Activated CD4-positive, alpha-beta T cell treated with anti-CD3 and anti-CD28 coated beads, Interleukin-2, amount 10 ng/mL, durations not matched to agents 24 days and 14 days (primary cell): ENCODE results near the gene CMTM7. TPM values are rescaled to one million over a fixed set of nuclear protein-coding genes. Genes with fewer than 3 reads are reported as not detected.
"Not testable (repeated sequence)": the region's sequence is repeated elsewhere in the genome, so short reads cannot be mapped to it uniquely, and the experiment has no call there.

Source experiments
- DNase-seq: peaks from one replicate; pipeline ENCODE4 v3.0.0; 2022
- H3K27ac Mint-ChIP-seq: one replicate; pipeline ENCODE4 v1.8.0; 2022; ENCODE audit warnings: mild to moderate bottlenecking, mixed read lengths
- H3K27me3 Mint-ChIP-seq: one replicate; pipeline ENCODE4 v1.8.0; 2022; ENCODE audit warnings: mixed read lengths
- H3K36me3 Mint-ChIP-seq: one replicate; pipeline ENCODE4 v1.8.0; 2022; ENCODE audit warnings: low read depth, mild to moderate bottlenecking, mixed read lengths
- H3K4me1 Mint-ChIP-seq: one replicate; pipeline ENCODE4 v1.8.0; 2021; ENCODE audit warnings: mixed read lengths
- H3K4me3 Mint-ChIP-seq: one replicate; pipeline ENCODE4 v1.8.0; 2022; ENCODE audit warnings: mild to moderate bottlenecking, moderate library complexity, mixed read lengths
- H3K9me3 Mint-ChIP-seq: one replicate; pipeline ENCODE4 v1.8.0; 2021; ENCODE audit warnings: mixed read lengths
- intact Hi-C: fragments of 100-400 bp; cut with micrococcal nuclease; formaldehyde crosslinking; loops from one replicate; pipeline ENCODE4 v1.15.1; 2023
- total RNA-seq: library from RNA; stranded (reverse); gene quantifications from 2 replicates; pipeline ENCODE4 v1.2.3, GENCODE V29; 2022

The CMTM7 gene
- total RNA-seq, 1 donor from 2014 or later, result 45.0 TPM

DNA sequence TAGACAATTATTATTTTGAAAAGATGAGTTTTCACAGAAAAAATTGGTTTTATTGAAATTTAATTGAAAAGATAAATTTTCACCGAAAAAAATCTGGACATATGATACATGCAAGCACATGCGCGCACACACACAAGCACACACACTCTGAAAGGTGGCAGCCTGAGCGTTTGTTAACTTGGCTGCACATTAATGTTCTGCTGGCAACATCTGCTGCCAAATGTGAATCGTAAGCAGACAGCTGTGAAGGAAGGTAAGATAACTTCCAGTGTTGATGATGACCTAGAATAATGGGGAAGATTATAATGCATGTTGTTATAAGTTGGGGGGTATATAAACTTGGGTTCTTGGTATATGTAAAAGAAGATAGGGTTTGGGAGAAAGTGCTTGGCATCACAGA is 18.4 kb upstream of the CMTM7 start:
- Mint-ChIP-seq H3K4me1 (peaks cover 24% of the 10 kb centered on the region), H3K27me3 (peaks cover 2% of the 10 kb centered on the region), H3K36me3 (no peaks in the 10 kb centered on the region), H3K4me3 (no peak overlapping the region), H3K9me3 (no peaks in the 10 kb centered on the region), H3K27ac (no peak overlapping the region)
- intact Hi-C loops, result no loop called here
- no peak for DNase-seq

DNA sequence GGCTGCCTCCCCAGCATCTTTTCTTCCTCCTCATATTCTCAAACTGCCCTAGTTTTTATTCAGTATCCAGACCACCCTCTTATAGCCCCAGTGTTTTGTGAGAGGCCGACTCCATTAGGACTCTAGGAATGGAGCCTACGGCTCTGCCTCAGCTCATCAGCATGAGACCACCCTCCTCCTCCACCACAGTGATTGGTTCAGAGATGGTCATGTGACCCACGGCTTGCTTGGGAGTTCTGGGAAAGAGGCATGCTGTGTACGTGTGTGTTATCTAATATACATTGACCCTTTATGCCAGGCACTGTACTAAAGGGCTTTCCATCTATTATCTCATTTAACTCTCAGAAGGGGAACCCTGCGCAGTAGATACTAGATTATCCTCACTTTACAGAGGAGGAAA is 17.8 kb upstream of the CMTM7 start:
- intact Hi-C loops, result no loop called here
- Mint-ChIP-seq H3K36me3 (no peaks in the 10 kb centered on the region), H3K9me3 (no peaks in the 10 kb centered on the region), H3K27me3 (peaks cover 2% of the 10 kb centered on the region), H3K27ac (no peak overlapping the region), H3K4me3 (no peak overlapping the region), H3K4me1 (peaks cover 24% of the 10 kb centered on the region)
- DNase-seq, result no peak

DNA sequence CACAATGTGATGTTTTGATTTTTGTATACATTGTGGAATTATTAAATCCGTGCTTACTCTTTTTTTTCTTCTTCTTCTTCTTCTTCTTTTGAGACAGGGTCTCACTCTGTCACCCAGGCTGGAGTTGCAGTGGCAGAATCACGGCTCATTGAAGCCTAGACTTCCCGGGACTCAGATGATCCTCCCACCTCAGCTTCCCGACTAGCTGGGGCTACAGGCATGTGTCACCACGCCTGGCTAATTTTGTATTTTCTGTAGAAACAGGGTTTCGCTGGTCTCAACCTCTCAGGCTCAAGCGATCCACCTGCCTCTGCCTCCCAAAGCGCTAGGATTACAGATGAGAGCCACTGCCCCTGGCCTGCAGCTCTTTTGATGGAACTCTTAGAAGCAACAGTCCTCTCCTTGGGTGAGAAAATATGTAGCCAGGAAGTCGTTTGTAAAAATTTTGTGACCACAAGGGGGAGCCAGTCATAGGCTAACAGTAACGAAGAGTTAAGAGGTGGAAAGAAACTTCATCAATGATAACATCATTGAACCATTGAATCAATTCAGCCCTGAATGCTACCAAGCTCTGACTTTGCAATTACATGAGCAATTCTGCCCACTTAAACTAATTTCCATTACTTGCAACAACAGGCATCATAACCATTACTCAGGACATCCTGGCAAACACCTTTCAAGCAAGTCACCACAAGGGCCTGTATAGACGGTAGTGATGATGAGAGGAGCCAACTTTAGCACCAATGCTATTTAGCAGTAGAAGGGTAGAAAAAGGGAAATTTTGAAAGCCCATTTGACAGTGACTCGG is 16.7 kb upstream of the CMTM7 start:
- Mint-ChIP-seq H3K9me3 (no peaks in the 10 kb centered on the region), H3K4me3 (no peak overlapping the region), H3K4me1 (peaks cover 24% of the 10 kb centered on the region), H3K27me3 (peaks cover 8% of the 10 kb centered on the region), H3K36me3 (no peaks in the 10 kb centered on the region), H3K27ac (peak overlapping the region; percentile 60)
- intact Hi-C loops, result loop anchor here (1.0 kb wide), 2 partner anchors 24 to 93 kb away; no protein-coding TSS in a partner anchor
- peak; percentile 93 for DNase-seq

DNA sequence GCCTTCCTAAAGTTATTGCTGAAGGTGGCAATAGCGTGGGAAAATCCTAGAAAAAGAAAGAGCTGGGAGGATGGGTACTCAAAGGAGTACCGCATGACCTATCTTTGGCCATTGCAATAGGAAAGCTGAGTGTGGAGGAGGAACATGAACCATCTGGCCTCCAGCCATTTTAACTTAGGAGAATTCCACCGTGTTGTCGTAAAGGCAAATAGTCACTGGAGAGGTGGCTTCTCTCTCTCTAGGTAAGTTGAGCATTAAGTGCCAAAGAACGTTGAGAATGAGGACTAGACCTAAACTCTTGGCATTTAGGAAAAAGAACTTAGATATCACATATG is 16.1 kb upstream of the CMTM7 start:
- H3K4me3 Mint-ChIP-seq, result no peak overlapping the region
- no peak for DNase-seq
- H3K27me3 Mint-ChIP-seq, result peaks cover 9% of the 10 kb centered on the region
- no peaks in the 10 kb centered on the region for H3K36me3 Mint-ChIP-seq
- peaks cover 22% of the 10 kb centered on the region for H3K4me1 Mint-ChIP-seq
- no peak overlapping the region for H3K27ac Mint-ChIP-seq
- intact Hi-C loops, result loop anchor here (1.0 kb wide), 2 partner anchors 24 to 93 kb away; no protein-coding TSS in a partner anchor
- no peaks in the 10 kb centered on the region for H3K9me3 Mint-ChIP-seq

DNA sequence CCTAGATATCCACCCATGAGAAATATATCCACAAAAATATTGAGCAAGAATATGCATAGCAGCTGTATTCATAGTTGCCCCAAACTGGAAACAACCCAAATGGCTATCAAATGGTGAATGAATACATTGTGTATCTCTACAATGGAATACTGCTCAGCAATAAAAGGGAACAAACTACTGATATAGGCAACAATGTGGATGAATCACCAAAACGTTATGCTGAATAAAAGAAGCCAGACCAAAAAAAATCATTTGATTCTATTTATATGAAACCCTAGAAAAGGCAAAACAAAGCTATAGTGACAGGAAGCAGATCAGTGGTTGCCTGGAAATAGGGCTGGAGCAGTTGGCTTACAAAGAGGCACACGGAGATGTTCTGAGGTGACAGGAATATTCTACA is 15.5 kb upstream of the CMTM7 start:
- Mint-ChIP-seq H3K36me3 (no peaks in the 10 kb centered on the region), H3K27me3 (peaks cover 11% of the 10 kb centered on the region), H3K4me3 (no peak overlapping the region), H3K4me1 (peaks cover 19% of the 10 kb centered on the region), H3K27ac (no peak overlapping the region), H3K9me3 (no peaks in the 10 kb centered on the region)
- DNase-seq, result no peak
- intact Hi-C loops, result no loop called here

DNA sequence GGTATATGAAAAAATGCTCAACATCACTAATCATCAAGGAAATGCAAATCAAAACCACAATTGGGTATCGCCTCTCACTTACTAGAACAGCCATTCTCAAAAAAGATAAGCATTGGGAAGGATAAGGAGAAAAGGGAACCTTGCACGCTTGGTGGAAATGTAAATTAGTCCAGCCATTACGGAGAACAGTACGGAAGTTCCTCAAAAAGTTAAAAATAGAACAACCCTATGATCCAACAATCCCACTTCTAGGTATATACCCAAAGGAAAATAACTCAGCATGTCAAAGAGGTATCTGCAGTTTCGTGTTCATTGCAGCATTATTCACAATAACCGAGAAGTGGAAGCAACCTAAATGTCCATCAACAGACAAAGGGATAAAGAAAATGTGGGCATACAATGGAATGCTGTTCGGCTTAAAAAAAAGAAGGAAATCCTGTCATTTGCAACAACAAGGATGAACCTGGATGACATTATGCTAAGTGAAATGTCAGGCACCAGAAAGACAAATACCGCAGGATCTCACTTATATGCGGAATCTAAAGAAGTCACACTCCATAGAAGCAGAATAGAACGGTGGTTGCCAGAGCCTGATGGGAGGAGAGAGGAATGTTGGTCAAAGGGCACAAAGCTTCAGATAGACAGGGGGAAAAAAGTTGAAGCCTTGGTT is 11.7 kb upstream of the CMTM7 start:
- Mint-ChIP-seq H3K27me3 (peaks cover 11% of the 10 kb centered on the region), H3K4me3 (no peak overlapping the region), H3K9me3 (no peaks in the 10 kb centered on the region), H3K4me1 (peaks cover 10% of the 10 kb centered on the region), H3K27ac (no peak overlapping the region), H3K36me3 (no peaks in the 10 kb centered on the region)
- intact Hi-C loops, result no loop called here
- DNase-seq, result no peak

DNA sequence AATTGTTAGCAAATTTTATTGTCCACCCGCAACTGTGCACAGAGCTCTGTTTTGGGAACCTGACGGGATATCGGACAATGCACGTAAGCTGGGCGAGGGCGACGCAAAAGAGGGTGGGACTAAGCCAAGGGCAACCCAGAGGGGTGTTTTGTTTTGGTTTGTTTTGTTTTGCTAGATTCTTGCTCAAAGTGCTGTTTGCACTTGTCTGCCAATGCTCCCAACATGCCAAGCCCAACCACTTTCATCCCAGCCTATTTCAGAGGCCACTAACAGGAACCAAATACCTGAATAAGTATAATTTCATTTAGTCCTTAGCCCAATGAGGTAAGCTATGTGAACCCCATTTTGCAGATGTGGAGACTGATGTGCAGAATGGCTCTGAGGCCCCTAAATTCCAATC is 9.7 kb upstream of the CMTM7 start:
- H3K4me3 Mint-ChIP-seq, result no peak overlapping the region
- H3K27me3 Mint-ChIP-seq, result peaks cover 11% of the 10 kb centered on the region
- no peaks in the 10 kb centered on the region for H3K36me3 Mint-ChIP-seq
- no peaks in the 10 kb centered on the region for H3K9me3 Mint-ChIP-seq
- intact Hi-C loops, result no loop called here
- H3K27ac Mint-ChIP-seq, result no peak overlapping the region
- peaks cover 5% of the 10 kb centered on the region for H3K4me1 Mint-ChIP-seq
- DNase-seq, result no peak

DNA sequence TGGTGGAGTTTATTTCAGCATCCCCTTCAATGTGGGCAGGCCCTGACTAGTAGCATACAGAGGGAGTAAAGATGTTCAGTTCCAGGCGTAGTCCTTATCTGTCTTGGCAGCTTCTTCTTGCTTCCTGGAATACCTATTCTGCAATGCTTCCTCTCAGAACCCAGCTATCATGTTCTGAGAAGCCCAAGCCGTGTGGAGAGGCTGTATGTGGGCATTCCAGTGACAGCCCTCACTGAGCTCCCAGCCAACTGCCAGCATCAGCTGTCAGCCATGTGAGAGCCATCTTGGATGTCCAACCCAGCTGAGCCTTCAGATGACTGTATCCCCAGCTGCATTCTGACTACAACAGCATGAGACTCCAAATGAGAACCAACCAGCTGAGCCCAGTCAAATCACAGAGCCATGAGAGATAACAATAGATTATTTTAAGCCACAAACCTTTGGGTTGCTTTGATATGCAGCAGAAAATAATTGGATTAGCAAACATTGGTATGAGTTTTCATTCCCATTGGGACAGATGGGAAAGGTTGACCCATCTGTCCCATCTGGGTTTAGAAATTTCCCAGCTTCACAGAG is 8.4 kb upstream of the CMTM7 start:
- no peaks in the 10 kb centered on the region for H3K36me3 Mint-ChIP-seq
- no peak for DNase-seq
- H3K27me3 Mint-ChIP-seq, result peaks cover 9% of the 10 kb centered on the region
- H3K4me3 Mint-ChIP-seq, result no peak overlapping the region
- no peak overlapping the region for H3K27ac Mint-ChIP-seq
- peaks cover 5% of the 10 kb centered on the region for H3K4me1 Mint-ChIP-seq
- H3K9me3 Mint-ChIP-seq, result no peaks in the 10 kb centered on the region
- intact Hi-C loops, result no loop called here

DNA sequence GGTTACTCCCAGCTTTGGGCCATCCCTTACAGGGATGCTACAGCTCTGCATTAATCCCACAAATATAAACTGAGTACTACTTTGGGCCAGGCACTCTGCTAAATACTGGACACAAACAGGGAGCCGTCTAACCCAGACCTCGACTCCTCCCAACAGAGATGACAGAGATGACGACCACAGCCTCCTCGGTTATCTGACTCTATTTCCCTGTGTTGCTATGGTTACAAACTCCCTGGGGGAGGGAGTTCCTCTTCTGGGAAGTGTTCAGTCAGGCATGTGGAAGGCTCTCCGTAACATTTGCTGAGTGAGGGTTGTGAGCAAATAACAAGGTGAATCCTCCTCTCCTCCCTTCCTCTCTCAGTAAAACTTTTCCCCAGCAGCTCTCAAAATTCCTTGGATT is 6.7 kb upstream of the CMTM7 start:
- Mint-ChIP-seq H3K4me3 (no peak overlapping the region), H3K9me3 (no peaks in the 10 kb centered on the region), H3K27me3 (peaks cover 4% of the 10 kb centered on the region), H3K4me1 (peaks cover 5% of the 10 kb centered on the region), H3K36me3 (no peaks in the 10 kb centered on the region), H3K27ac (no peak overlapping the region)
- intact Hi-C loops, result no loop called here
- no peak for DNase-seq

DNA sequence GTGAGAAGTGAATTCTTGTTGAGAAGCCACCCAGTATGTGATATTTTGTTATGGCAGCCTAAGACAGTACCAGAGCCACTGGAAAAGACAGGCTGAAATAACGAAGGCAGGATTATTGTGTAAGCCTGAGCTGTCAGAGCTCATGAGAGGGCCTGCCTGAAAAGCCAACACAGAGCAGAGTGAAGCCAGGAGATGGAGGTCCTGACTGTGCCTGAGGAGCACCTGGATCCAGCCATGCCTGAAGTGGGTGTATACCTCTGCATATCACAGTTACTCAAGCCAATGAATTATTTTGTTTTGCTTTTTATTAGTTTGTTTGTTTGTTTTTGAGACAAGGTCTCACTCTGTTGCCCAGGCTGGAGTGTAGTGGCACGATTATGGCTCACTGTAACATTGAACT is 4.1 kb upstream of the CMTM7 start:
- no peak overlapping the region for H3K27ac Mint-ChIP-seq
- H3K4me1 Mint-ChIP-seq, result peaks cover 13% of the 10 kb centered on the region
- no peaks in the 10 kb centered on the region for H3K9me3 Mint-ChIP-seq
- H3K4me3 Mint-ChIP-seq, result no peak overlapping the region
- no peaks in the 10 kb centered on the region for H3K27me3 Mint-ChIP-seq
- DNase-seq, result no peak
- intact Hi-C loops, result no loop called here
- H3K36me3 Mint-ChIP-seq, result peaks cover 2% of the 10 kb centered on the region

DNA sequence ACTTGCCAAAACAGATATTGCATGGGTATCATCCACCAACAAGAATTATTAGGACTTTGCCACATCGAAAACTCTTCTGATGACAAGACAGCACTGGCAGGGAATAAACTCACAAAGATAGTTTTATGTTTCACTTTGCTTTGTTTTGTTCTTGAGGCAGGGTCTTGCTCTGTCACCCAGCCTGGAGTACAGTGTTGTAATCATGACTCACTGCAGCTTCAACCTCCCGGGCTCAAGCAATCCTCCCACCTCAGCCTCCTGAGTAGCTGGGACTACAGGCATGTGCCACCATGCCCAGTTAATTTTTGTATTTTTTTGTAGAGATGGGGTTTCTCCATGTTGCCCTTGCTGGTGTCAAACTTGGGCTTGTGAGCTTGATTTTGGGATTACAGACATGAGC is 2.1 kb upstream of the CMTM7 start:
- DNase-seq, H3K27me3 Mint-ChIP-seq, intact Hi-C loops, H3K9me3 Mint-ChIP-seq, H3K27ac Mint-ChIP-seq: not testable (repeated sequence)
- Mint-ChIP-seq H3K4me1 (peaks cover 27% of the 10 kb centered on the region), H3K4me3 (peak overlapping the region; percentile 47), H3K36me3 (peaks cover 17% of the 10 kb centered on the region)

DNA sequence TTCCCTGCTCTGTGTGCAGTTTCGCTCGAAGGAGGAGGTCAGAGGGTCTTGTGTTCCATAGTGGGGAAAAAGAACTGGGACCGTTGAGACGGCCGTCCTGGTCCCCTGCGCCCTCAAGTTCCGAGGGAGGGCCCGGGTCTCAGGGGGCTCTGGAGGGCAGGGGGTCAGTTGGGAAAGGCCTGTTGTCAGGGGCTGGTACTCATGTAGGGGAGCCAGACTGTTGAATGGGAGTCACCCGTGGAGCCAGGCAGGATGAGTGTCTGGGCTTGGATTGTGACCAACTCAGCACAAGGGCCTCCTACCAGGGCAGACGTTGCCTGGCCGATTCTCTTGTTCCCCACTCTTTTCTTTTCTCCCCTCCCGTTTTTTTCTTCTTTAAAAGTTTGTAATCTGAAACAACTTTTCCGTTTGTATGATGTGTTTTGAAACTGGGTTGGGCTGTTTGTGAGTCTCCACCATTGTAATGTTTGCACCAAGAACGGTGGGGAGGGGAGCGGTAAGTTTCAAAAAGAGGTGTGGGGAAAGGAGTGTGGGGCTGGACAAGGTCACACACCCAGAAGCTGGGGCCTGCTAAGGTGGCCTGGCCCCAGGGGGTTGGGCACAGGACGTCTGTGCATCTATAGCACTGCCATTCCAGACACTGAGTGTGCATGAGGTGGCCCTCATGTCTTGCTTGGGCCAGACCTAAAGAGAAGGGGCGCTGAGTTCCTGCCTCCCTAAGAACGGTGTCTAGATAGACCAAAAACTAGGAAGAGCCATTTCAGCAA is 1.1 kb downstream of the CMTM7 start:
- Mint-ChIP-seq H3K36me3 (peaks cover 24% of the 10 kb centered on the region), H3K27ac (peak overlapping the region; percentile 99), H3K4me1 (peaks cover 47% of the 10 kb centered on the region), H3K9me3 (no peaks in the 10 kb centered on the region), H3K4me3 (peak overlapping the region; percentile 90), H3K27me3 (no peaks in the 10 kb centered on the region)
- peak; percentile 75 for DNase-seq
- intact Hi-C loops, result loop anchor here (1.0 to 5.0 kb wide), 4 partner anchors 40 to 295 kb away; partner anchors contain the start of genes CNOT10 and DYNC1LI1

DNA sequence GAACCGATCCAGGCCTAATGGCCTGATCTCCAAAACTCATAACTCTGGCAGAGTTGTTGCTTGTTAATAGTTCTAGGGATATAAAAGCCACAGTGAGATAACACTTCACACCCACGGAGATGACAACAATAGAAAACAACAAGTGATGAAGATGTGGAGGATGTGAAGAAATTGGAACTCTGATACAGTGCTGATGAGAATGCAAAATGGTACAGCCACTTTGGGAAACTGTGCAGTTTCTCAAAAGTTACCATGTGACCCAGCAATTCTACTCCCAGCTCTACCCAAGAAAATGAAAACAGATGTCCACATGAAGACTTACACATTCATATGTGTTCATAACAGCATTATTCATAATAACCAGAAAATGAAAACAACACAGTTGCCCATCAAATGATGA is 3.8 kb downstream of the CMTM7 start:
- Mint-ChIP-seq H3K9me3 (no peaks in the 10 kb centered on the region), H3K4me1 (peaks cover 66% of the 10 kb centered on the region), H3K4me3 (peak overlapping the region; percentile 5), H3K27me3 (no peaks in the 10 kb centered on the region), H3K27ac (peak overlapping the region; percentile 87), H3K36me3 (peaks cover 24% of the 10 kb centered on the region)
- no peak for DNase-seq
- intact Hi-C loops, result no loop called here

DNA sequence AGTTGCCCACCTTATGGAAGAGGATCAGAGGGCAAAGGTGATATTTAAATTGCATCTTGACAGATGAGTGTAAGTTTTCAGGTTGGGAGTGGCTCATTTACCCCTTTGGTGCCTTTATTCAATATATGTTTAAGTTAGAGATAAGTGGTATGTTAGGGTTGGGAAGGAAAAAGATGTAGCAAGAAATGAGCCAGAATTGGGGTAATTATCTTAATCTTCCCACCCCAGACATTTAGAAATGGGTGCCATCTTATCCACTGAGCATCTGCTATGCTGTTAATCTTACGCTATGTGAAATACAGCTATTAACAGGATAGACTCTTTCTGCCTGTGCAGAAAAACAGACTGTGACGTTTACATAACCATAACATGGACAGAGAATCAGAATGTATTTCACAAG is 6.3 kb downstream of the CMTM7 start:
- intact Hi-C loops, result no loop called here
- no peaks in the 10 kb centered on the region for H3K9me3 Mint-ChIP-seq
- DNase-seq, result no peak
- H3K27ac Mint-ChIP-seq, result peak overlapping the region; percentile 79
- peaks cover 18% of the 10 kb centered on the region for H3K36me3 Mint-ChIP-seq
- H3K4me3 Mint-ChIP-seq, result no peak overlapping the region
- peaks cover 71% of the 10 kb centered on the region for H3K4me1 Mint-ChIP-seq
- no peaks in the 10 kb centered on the region for H3K27me3 Mint-ChIP-seq
